ENCODE data around the gene CPXM2.

- no peak for TF ChIP-seq CTCF (IDR thresholded peaks at IDR 0.05 in 2 of 3, conservative IDR thresholded peaks at IDR 0.05 in 1 of 3; ENCODE audit: borderline replicate concordance in 1 of 3, insufficient read depth in 1 of 3, low read depth in 2 of 3, low read length in 2 of 3)
- no peak for TF ChIP-seq ZFX (IDR thresholded peaks at IDR 0.05)
- no peak for TF ChIP-seq EZH2phosphoT487 (IDR thresholded peaks at IDR 0.05; ENCODE audit: borderline replicate concordance)
- no peak for TF ChIP-seq POLR2A (IDR thresholded peaks at IDR 0.05; ENCODE audit: borderline replicate concordance, extremely low read depth, insufficient read depth, insufficient read length)
- TF ChIP-seq FOSL1 (IDR thresholded peaks at IDR 0.05; ENCODE audit: low read depth): no peak
- no peak for TF ChIP-seq JUND (IDR thresholded peaks at IDR 0.05)
- no peak for TF ChIP-seq EGR1 (IDR thresholded peaks at IDR 0.05; ENCODE audit: low read depth)
Observed at GRCh38 chr10:123777881-123778280, 113.7 kb downstream of the CPXM2 start.

Measured in HCT116 (cell line).